Transverse colon (tissue), 4 donors: Measurements from ENCODE around the gene UPF3A. TPM values are rescaled to one million over a fixed set of nuclear protein-coding genes. Genes with fewer than 3 reads are reported as not detected.

Source experiments
- DNase-seq: peaks from one replicate; pipeline ENCODE4 v3.0.0-alpha.2; 2019
- H3K27ac ChIP-seq, 4 donors: fragments of 200-600 bp; sonication (generic); 2 replicates each; pipeline ENCODE4 v1.5.1; 2016 to 2018; ENCODE audit warnings: inconsistent platforms in 4 of 4
- H3K27me3 ChIP-seq: fragments of 200-600 bp; sonication (generic); 2 replicates; pipeline ENCODE4 v1.5.1; 2017; ENCODE audit warnings: inconsistent platforms
- H3K36me3 ChIP-seq, 4 donors: fragments of 200-600 bp; sonication (generic); 2 replicates each; pipeline ENCODE4 v1.5.1; 2017 to 2019; ENCODE audit warnings: inconsistent platforms in 4 of 4
- H3K4me1 ChIP-seq, 4 donors: fragments of 200-600 bp; sonication (generic); 2 replicates each; pipeline ENCODE4 v1.5.1; 2017 to 2020; ENCODE audit warnings: inconsistent platforms in 4 of 4
- H3K4me3 ChIP-seq, 4 donors: fragments of 200-600 bp; sonication (generic); 1 replicate in 1 of 4; 2 replicates in 3 of 4; pipeline versions ENCODE4 v1.5.1 to v1.6.1; 2017 to 2019; ENCODE audit warnings: inconsistent platforms in 4 of 4
- H3K9me3 ChIP-seq, 2 donors: fragments of 200-600 bp; sonication (generic); 2 replicates each; pipeline ENCODE4 v1.5.1; 2017 to 2019; ENCODE audit warnings: inconsistent platforms in 2 of 2
- CTCF ChIP-seq, 5 experiments: fragments of 200-600 bp in 3 of 5; fragments of 450-650 bp in 2 of 5; sonication (generic) in 3 of 5; IDR thresholded peaks; 1 replicate in 2 of 5; 2 replicates in 3 of 5; pipeline ENCODE4 v1.5.1; 2016 to 2017; ENCODE audit warnings: antibody characterized with exemption in 5 of 5, inconsistent platforms in 3 of 5, mild to moderate bottlenecking in 2 of 5, moderate library complexity in 1 of 5
- EP300 ChIP-seq: sonication (generic); formaldehyde crosslinking; IDR thresholded peaks from one replicate; pipeline ENCODE4 v1.6.1; 2017; ENCODE audit warnings: antibody characterized with exemption, low read depth
- POLR2A ChIP-seq: fragments of 450-650 bp; IDR thresholded peaks from one replicate; pipeline ENCODE4 v1.6.1; 2016; ENCODE audit warnings: antibody characterized with exemption, mild to moderate bottlenecking, moderate library complexity
- POLR2AphosphoS5 ChIP-seq, 3 donors: sonication (generic); formaldehyde crosslinking; IDR thresholded peaks; one replicate each; pipeline ENCODE4 v1.6.1; 2016; ENCODE audit warnings: antibody characterized with exemption in 3 of 3
- WGBS, 2 donors: methylation state at CpG; one replicate each; pipeline ENCODE4 v1.1.5; 2018; ENCODE audit warnings: low coverage in 1 of 2; 5-methylcytosine and 5-hydroxymethylcytosine counted together
- in situ Hi-C, 4 donors: fragments of 200-750 bp; cut with MboI; loops; one replicate each; pipeline versions ENCODE4 v1.15.0 to v1.15.1; 2017; ENCODE audit warnings: low sequenced_read_pairs in 3 of 4, low pct_ligation_motif_present in 1 of 4, low pct_unique_long_range_greater_than_20kb in 1 of 4
- intact Hi-C: fragments of 100-400 bp; cut with DNase I; formaldehyde crosslinking; loops from one replicate; pipeline ENCODE4 v1.15.1; 2023; ENCODE audit warnings: low total_unique reads
- total RNA-seq, 4 donors: library from RNA; depleted of rRNA; stranded (reverse); fragments of >200 nt; gene quantifications; one replicate each; pipeline ENCODE4 v1.1.0, GENCODE V29; 2016

UPF3A gene
- 10 to 100 TPM; 15.3 to 49.7 (median 36.4) TPM for total RNA-seq

- Histone ChIP-seq H3K27me3 (no peaks in the 10 kb centered on the region), H3K4me3 (peak within 1 kb of the TSS; percentile 77 to 89 (median 80)), H3K27ac (peak within 1 kb of the TSS; percentile 94 to 99 (median 98)), H3K4me1 (peaks cover 13 to 29% (median 17%) of the 10 kb centered on the region in 4 donors), H3K36me3 (peaks cover 0 to 7% (median 0%) of the 10 kb centered on the region in 4 donors), H3K9me3 (no peaks in the 10 kb centered on the region)
- intact Hi-C loops = no loop called here
- 0% methylated on average over 47 of the region's 89 CpGs; no CpG with 5 or more reads in 1 of the 2 donors for WGBS, 2 donors
- in situ Hi-C loops = no loop called here
- DNase-seq = peak; percentile 91
- TF ChIP-seq POLR2A (peak; percentile 82), POLR2AphosphoS5 (IDR thresholded peaks at IDR 0.05) (peak; percentile 62 to 91 (median 86)), EP300 (no peak), CTCF (IDR thresholded peaks at IDR 0.05) (no peak)
These were observed at the start of gene UPF3A for GRCh38 chr13:114281351-114282040. Gene UPF3A, plus strand, starts transcription at chr13:114281601. Its CDS starts 39 bp downstream, at chr13:114281640.

GRCh38 chr13:114231886-114232285, 49.5 kb upstream of the UPF3A start:
- Histone ChIP-seq H3K4me1 (peaks cover 7 to 17% (median 9%) of the 10 kb centered on the region in 4 donors), H3K27ac (no peak overlapping the region), H3K27me3 (peaks cover 27% of the 10 kb centered on the region), H3K9me3 (no peaks in the 10 kb centered on the region), H3K36me3 (peaks cover 0 to 3% (median 0%) of the 10 kb centered on the region in 4 donors), H3K4me3 (no peak overlapping the region)
- no peak for TF ChIP-seq POLR2AphosphoS5 (IDR thresholded peaks at IDR 0.05)
- no peak for TF ChIP-seq EP300
- no peak for TF ChIP-seq POLR2A
- no peak for TF ChIP-seq CTCF (IDR thresholded peaks at IDR 0.05)
- 81 to 84% methylated on average over 4 to 8 of the region's 8 CpGs for WGBS, 2 donors
- intact Hi-C loops = no loop called here
- DNase-seq = no peak
- in situ Hi-C loops = no loop called here

- Histone ChIP-seq H3K27ac (peak overlapping the region; percentile 92 to 95 (median 94)), H3K9me3 (no peaks in the 10 kb centered on the region), H3K4me1 (peaks cover 7 to 16% (median 9%) of the 10 kb centered on the region in 4 donors), H3K4me3 (peak overlapping the region in 3 of 4 donors; percentile 75 to 89 (median 76)), H3K36me3 (peaks cover 0 to 21% (median 9%) of the 10 kb centered on the region in 4 donors), H3K27me3 (peaks cover 14% of the 10 kb centered on the region)
- no peak for DNase-seq
- in situ Hi-C loops (no loop called here), intact Hi-C loops (no loop called here)
- WGBS, 2 donors = 61 to 62% methylated on average over 3 to 4 of the region's 4 CpGs
- TF ChIP-seq CTCF (IDR thresholded peaks at IDR 0.05) (no peak), POLR2AphosphoS5 (IDR thresholded peaks at IDR 0.05) (no peak), POLR2A (no peak), EP300 (no peak)
These were observed 47.1 kb upstream of the UPF3A start for GRCh38 chr13:114234266-114234644.

- no peaks in the 10 kb centered on the region for H3K9me3 ChIP-seq
- H3K36me3 ChIP-seq = peaks cover 0 to 27% (median 12%) of the 10 kb centered on the region in 4 donors
- H3K4me1 ChIP-seq = peaks cover 7 to 16% (median 9%) of the 10 kb centered on the region in 4 donors
- in situ Hi-C loops (no loop called here), intact Hi-C loops (no loop called here)
- 0% methylated on average over 59 of the region's 76 CpGs; no CpG with 5 or more reads in 1 of the 2 donors for WGBS, 2 donors
- H3K27me3 ChIP-seq = peaks cover 8% of the 10 kb centered on the region
- peak within 1 kb of the TSS; percentile 70 to 89 (median 76) for H3K4me3 ChIP-seq
- peak; percentile 80 for TF ChIP-seq POLR2A
- TF ChIP-seq EP300 = no peak
- TF ChIP-seq CTCF (IDR thresholded peaks at IDR 0.05) = peak in 3 of 5 experiments; percentile 25 to 73 (median 43)
- peak; percentile 5 to 68 (median 65) for TF ChIP-seq POLR2AphosphoS5 (IDR thresholded peaks at IDR 0.05)
- H3K27ac ChIP-seq = peak within 1 kb of the TSS; percentile 92 to 95 (median 94)
- DNase-seq = peak; percentile 95
These were observed 46.6 kb upstream of the UPF3A start, which contains the start of gene CDC16 for GRCh38 chr13:114234645-114235421. Gene CDC16, plus strand, starts transcription at chr13:114234897. Its CDS starts 188 bp downstream, at chr13:114235085.
